ENCODE data around the gene NEU1.

The NEU1 gene

DNA sequence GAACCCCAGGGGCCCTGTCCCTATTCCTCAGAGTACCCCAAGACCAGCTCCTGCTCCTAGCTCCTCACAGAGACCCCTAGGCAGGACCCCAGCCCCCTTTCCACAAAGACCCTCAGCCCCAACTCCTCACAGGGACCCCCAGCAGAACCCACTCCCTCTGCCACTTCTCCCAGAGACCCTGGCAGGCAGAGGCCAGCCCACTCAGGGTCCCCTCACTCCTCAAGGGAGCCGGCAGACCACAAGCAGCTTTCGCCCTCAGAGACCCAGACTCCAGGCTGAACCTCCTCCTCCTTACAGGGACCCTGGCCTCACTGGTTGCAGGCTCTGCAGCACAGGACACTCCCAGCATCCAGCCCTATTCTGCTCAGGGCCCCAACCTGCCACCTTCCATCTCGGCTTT lies 15.6 kb upstream of the NEU1 start:
- Histone ChIP-seq H3K36me3 (ENCODE audit: control insufficient read depth, insufficient read depth, low read length) (peaks cover 21% of the 10 kb centered on the region), H3K4me3 (replicated peaks; ENCODE audit: low read depth, low read length) (no peak overlapping the region), H3K27me3 (replicated peaks; ENCODE audit: control insufficient read depth, insufficient read depth, low read length) (no peaks in the 10 kb centered on the region)
- DNase-seq (ENCODE audit: extremely low read depth, insufficient read length), result no peak
- TF ChIP-seq, protein P1, sequence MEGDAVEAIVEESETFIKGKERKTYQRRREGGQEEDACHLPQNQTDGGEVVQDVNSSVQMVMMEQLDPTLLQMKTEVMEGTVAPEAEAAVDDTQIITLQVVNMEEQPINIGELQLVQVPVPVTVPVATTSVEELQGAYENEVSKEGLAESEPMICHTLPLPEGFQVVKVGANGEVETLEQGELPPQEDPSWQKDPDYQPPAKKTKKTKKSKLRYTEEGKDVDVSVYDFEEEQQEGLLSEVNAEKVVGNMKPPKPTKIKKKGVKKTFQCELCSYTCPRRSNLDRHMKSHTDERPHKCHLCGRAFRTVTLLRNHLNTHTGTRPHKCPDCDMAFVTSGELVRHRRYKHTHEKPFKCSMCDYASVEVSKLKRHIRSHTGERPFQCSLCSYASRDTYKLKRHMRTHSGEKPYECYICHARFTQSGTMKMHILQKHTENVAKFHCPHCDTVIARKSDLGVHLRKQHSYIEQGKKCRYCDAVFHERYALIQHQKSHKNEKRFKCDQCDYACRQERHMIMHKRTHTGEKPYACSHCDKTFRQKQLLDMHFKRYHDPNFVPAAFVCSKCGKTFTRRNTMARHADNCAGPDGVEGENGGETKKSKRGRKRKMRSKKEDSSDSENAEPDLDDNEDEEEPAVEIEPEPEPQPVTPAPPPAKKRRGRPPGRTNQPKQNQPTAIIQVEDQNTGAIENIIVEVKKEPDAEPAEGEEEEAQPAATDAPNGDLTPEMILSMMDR (IDR thresholded peaks at IDR 0.05; ENCODE audit: insufficient read depth, low read length, poor library complexity, severe bottlenecking), result no peak

DNA sequence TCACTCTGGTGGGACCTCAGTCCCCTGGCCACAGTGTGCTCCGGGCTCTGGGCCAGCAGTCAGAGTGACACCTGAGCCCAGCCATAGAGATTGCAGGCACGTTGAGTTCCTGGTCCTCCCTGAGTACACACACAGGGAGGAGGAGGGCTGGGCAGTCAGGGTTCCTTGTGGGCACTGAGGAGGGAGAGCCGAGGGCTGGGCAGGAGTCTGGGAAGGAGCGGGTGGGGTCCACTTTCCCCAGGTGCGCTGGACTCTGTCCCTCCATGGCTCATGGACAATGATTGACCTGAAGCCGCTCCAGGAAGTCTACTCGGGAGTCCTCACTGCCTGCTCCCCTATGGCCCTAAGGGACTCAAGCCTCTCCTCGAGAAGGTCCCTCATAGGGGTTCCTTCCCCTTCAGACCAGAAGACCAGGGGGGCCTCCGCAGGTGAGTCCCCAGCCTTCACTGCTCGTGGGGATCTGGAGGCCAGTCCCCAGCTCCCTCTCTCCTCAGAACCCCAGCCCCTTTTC lies 15.1 kb upstream of the NEU1 start:
- TF ChIP-seq, protein P1 (IDR thresholded peaks at IDR 0.05; ENCODE audit: insufficient read depth, low read length, poor library complexity, severe bottlenecking), result no peak
- Histone ChIP-seq H3K36me3 (ENCODE audit: control insufficient read depth, insufficient read depth, low read length) (peaks cover 16% of the 10 kb centered on the region), H3K27me3 (replicated peaks; ENCODE audit: control insufficient read depth, insufficient read depth, low read length) (no peaks in the 10 kb centered on the region), H3K4me3 (replicated peaks; ENCODE audit: low read depth, low read length) (no peak overlapping the region)
- no peak for DNase-seq (ENCODE audit: extremely low read depth, insufficient read length)

DNA sequence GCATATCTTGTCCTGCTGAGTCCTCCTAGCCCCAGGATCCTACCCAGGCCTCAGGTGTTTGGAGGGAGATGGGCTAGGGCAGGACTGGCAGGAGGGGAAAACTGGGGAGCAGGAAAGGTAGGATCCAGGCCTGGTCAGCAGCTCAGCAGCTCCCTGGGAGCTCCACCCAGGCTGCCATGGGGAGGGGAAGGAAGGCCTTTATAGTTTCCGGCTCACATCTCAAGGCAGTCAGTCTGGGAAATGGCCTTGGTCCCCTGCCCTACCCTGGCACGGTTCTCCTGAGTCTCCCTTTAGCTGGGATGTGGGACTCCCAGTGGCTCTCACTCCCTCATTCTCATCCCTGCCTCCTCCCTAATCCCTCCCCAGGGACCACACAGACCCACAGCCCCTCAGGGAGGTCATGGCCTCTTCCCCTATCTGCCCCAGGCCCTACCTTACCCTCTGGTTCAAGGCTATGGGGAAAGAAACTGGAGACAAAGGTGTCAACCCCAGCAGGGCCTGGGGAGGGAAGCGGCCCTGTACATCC lies 14.6 kb upstream of the NEU1 start:
- Histone ChIP-seq H3K36me3 (ENCODE audit: control insufficient read depth, insufficient read depth, low read length) (peaks cover 11% of the 10 kb centered on the region), H3K27me3 (replicated peaks; ENCODE audit: control insufficient read depth, insufficient read depth, low read length) (no peaks in the 10 kb centered on the region), H3K4me3 (replicated peaks; ENCODE audit: low read depth, low read length) (no peak overlapping the region)
- TF ChIP-seq, protein P1 (IDR thresholded peaks at IDR 0.05; ENCODE audit: insufficient read depth, low read length, poor library complexity, severe bottlenecking), result no peak
- no peak for DNase-seq (ENCODE audit: extremely low read depth, insufficient read length)

DNA sequence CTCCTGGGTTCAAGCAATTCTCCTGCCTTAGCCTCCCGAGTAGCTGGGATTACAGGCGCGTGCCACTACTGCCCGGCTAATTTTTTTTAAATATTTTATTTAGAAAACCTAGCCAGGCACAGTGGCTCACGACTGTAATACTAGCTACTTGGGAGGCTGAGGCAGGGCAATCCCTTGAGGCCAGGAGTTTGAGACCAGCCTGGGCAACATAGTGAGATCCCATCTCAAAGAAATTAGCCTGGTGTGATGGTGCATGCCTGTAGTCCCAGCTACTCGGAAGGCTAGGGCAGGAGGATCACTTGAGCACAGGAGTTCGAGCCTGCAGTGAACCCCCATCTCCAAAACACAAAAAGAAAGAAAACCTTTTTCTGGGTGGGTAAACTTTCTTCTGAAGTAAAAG lies 13.7 kb upstream of the NEU1 start:
- no peaks in the 10 kb centered on the region for H3K27me3 ChIP-seq (replicated peaks; ENCODE audit: control insufficient read depth, insufficient read depth, low read length)
- H3K4me3 ChIP-seq (replicated peaks; ENCODE audit: low read depth, low read length), result no peak overlapping the region
- peaks cover 10% of the 10 kb centered on the region for H3K36me3 ChIP-seq (ENCODE audit: control insufficient read depth, insufficient read depth, low read length)
- DNase-seq (ENCODE audit: extremely low read depth, insufficient read length), result no peak
- TF ChIP-seq, protein P1 (IDR thresholded peaks at IDR 0.05; ENCODE audit: insufficient read depth, low read length, poor library complexity, severe bottlenecking), result no peak

DNA sequence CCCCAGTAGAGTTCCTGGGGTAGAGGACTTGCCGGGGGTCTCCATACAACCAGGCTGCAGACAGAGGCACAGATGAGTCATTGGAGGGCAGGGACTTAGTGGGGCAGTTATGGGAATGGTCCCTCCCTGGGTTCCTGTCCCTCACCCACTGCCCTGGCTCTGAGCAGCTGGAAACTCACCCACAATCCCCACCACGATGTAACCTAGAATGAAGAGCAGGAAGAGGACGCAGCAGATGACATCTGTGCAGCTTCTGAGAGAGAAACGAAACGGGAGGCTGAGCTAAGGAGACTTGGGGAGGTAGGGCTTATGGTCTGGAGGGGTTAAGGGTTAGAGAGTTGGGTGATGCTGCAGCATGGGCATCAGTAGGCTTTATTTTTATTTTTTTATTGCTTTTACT lies 13.3 kb upstream of the NEU1 start:
- H3K27me3 ChIP-seq (replicated peaks; ENCODE audit: control insufficient read depth, insufficient read depth, low read length), result no peaks in the 10 kb centered on the region
- TF ChIP-seq, protein P1 (IDR thresholded peaks at IDR 0.05; ENCODE audit: insufficient read depth, low read length, poor library complexity, severe bottlenecking), result no peak
- no peak overlapping the region for H3K4me3 ChIP-seq (replicated peaks; ENCODE audit: low read depth, low read length)
- H3K36me3 ChIP-seq (ENCODE audit: control insufficient read depth, insufficient read depth, low read length), result peaks cover 7% of the 10 kb centered on the region
- no peak for DNase-seq (ENCODE audit: extremely low read depth, insufficient read length)

Measured in GM06990 (cell line).